Upper lobe of right lung (tissue), 1 donor: ENCODE results near the gene GLIS2. TPM values are rescaled to one million over a fixed set of nuclear protein-coding genes. Genes with fewer than 3 reads are reported as not detected.
"Not testable (repeated sequence)": the region's sequence is repeated elsewhere in the genome, so short reads cannot be mapped to it uniquely, and the experiment has no call there.

ENCODE experiments used
- ATAC-seq: fragments of 200-7000 bp; cut with Tn5 transposase; one replicate; pipeline ENCODE4 v1.9.1; 2020; ENCODE audit warnings: mild to moderate bottlenecking, moderate library complexity
- DNase-seq: peaks from one replicate; pipeline ENCODE4 v3.0.0-alpha.2; 2020
- H3K27ac ChIP-seq: fragments of 200-600 bp; one replicate; pipeline ENCODE4 v1.8.0; 2022
- H3K27me3 ChIP-seq: fragments of 200-600 bp; one replicate; pipeline ENCODE4 v1.8.0; 2022; ENCODE audit warnings: mild to moderate bottlenecking
- H3K36me3 ChIP-seq: fragments of 200-600 bp; one replicate; pipeline ENCODE4 v1.8.0; 2022
- H3K4me1 ChIP-seq: fragments of 200-600 bp; one replicate; pipeline ENCODE4 v1.8.0; 2022
- H3K4me3 ChIP-seq: fragments of 200-600 bp; one replicate; pipeline ENCODE4 v1.8.0; 2022; ENCODE audit warnings: mild to moderate bottlenecking
- H3K9me3 ChIP-seq: fragments of 200-600 bp; one replicate; pipeline ENCODE4 v1.8.0; 2022
- intact Hi-C: fragments of 100-400 bp; cut with DNase I; formaldehyde crosslinking; loops from one replicate; pipeline ENCODE4 v1.11.0; 2022
- total RNA-seq: library from RNA; stranded (reverse); fragmentation: NEBNext Ultra II Directional; extraction: Animal tissue kit (Norgen Biotek cat#: 25700); gene quantifications from one replicate; pipeline ENCODE4 v1.2.1, GENCODE V29; 2021
- TF ChIP-seq, protein P1 (sequence below): fragments of 200-600 bp; IDR thresholded peaks from one replicate; pipeline ENCODE4 v1.8.0; 2022; ENCODE audit warnings: antibody characterized with exemption
- donor health status: DM: no; HTN: yes; CAD: no; lungs with severe emphysema.

GLIS2 gene
- total RNA-seq, 1 donor from 2014 or later, result 34.1 TPM

DNA sequence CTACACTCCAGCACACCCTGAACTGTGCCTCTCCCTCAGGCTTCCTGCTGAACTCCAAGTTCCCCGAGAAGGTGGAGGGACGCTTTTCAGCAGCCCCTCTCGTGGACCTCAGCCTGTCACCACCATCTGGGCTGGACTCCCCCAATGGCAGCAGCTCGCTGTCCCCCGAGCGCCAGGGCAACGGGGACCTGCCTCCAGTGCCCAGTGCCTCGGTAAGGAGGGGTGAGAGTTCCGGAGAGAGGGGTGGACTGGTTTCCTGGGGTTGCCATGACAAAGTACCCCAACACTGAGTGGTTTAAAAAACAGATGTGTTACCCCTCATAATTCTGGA is 17.4 kb downstream of the GLIS2 start:
- intact Hi-C loops, result no loop called here
- no peaks in the 10 kb centered on the region for H3K9me3 ChIP-seq
- DNase-seq (no peak), ATAC-seq (no peak)
- H3K4me3 ChIP-seq, result no peak overlapping the region
- TF ChIP-seq, protein P1, sequence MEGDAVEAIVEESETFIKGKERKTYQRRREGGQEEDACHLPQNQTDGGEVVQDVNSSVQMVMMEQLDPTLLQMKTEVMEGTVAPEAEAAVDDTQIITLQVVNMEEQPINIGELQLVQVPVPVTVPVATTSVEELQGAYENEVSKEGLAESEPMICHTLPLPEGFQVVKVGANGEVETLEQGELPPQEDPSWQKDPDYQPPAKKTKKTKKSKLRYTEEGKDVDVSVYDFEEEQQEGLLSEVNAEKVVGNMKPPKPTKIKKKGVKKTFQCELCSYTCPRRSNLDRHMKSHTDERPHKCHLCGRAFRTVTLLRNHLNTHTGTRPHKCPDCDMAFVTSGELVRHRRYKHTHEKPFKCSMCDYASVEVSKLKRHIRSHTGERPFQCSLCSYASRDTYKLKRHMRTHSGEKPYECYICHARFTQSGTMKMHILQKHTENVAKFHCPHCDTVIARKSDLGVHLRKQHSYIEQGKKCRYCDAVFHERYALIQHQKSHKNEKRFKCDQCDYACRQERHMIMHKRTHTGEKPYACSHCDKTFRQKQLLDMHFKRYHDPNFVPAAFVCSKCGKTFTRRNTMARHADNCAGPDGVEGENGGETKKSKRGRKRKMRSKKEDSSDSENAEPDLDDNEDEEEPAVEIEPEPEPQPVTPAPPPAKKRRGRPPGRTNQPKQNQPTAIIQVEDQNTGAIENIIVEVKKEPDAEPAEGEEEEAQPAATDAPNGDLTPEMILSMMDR, result no peak
- H3K27me3 ChIP-seq, result no peaks in the 10 kb centered on the region
- peaks cover 17% of the 10 kb centered on the region for H3K4me1 ChIP-seq
- peaks cover 37% of the 10 kb centered on the region for H3K36me3 ChIP-seq
- no peak overlapping the region for H3K27ac ChIP-seq

DNA sequence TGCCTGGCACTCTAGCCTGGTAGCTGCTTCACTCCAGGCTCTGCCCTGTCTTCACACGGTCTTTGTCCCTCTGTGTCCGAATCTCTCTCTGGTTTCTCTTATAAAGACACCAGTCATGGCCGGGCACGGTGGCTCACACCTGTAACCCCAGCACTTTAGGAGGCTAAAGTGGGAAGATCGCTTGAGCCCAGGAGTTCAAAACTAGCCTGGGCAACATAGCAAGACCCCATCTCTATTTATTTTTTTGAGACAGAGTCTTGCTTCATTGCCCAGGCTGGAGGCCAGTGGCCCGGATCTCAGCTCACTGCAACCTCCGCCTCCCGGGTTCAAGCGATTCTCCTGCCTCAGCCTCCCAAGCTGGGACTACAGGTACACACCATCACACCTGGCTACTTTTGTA is 17.8 kb downstream of the GLIS2 start:
- H3K9me3 ChIP-seq, H3K27me3 ChIP-seq, DNase-seq, H3K27ac ChIP-seq, intact Hi-C loops, H3K4me3 ChIP-seq, ATAC-seq: not testable (repeated sequence)
- Histone ChIP-seq H3K36me3 (peaks cover 40% of the 10 kb centered on the region), H3K4me1 (peaks cover 12% of the 10 kb centered on the region)

- ATAC-seq (no peak), DNase-seq (peak; percentile 64)
- intact Hi-C loops, result no loop called here
- H3K36me3 ChIP-seq, result peaks cover 52% of the 10 kb centered on the region
- H3K4me1 ChIP-seq, result peaks cover under 1% of the 10 kb centered on the region
- no peaks in the 10 kb centered on the region for H3K27me3 ChIP-seq
- H3K9me3 ChIP-seq, result no peaks in the 10 kb centered on the region
- no peak overlapping the region for H3K4me3 ChIP-seq
- TF ChIP-seq, protein P1, result no peak
- no peak overlapping the region for H3K27ac ChIP-seq
Measured at GRCh38 chr16:4334724-4335495, 19.0 kb downstream of the GLIS2 start.

DNA sequence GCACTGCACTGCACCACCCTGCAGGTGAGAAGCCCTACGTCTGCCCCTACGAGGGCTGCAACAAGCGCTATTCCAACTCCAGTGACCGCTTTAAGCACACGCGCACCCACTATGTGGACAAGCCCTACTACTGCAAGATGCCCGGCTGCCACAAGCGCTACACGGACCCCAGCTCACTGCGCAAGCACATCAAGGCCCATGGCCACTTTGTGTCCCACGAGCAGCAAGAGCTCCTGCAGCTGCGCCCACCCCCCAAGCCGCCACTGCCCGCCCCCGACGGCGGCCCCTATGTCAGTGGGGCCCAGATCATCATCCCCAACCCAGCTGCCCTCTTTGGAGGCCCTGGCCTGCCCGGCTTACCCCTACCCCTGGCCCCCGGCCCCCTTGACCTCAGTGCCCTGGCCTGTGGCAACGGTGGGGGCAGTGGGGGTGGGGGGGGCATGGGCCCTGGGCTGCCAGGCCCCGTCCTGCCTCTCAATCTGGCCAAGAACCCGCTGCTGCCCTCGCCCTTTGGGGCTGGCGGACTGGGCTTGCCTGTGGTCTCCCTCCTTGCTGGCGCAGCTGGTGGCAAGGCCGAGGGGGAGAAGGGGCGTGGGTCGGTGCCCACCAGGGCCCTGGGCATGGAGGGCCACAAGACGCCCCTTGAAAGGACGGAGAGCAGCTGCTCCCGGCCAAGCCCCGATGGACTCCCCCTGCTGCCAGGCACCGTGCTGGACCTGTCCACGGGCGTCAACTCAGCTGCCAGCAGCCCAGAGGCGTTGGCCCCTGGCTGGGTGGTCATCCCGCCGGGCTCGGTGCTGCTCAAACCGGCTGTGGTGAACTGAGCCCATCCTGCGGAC is 21.1 kb downstream of the GLIS2 start:
- Histone ChIP-seq H3K27ac (no peak overlapping the region), H3K4me1 (no peaks in the 10 kb centered on the region), H3K36me3 (peaks cover 64% of the 10 kb centered on the region), H3K9me3 (no peaks in the 10 kb centered on the region), H3K4me3 (no peak overlapping the region), H3K27me3 (no peaks in the 10 kb centered on the region)
- DNase-seq (peak; percentile 64), ATAC-seq (no peak)
- TF ChIP-seq, protein P1, result no peak
- intact Hi-C loops, result no loop called here

GRCh38 chr16:4337540-4338088 is 21.7 kb downstream of the GLIS2 start:
- peaks cover 62% of the 10 kb centered on the region for H3K36me3 ChIP-seq
- H3K4me3 ChIP-seq, result no peak overlapping the region
- no peak for DNase-seq
- no peaks in the 10 kb centered on the region for H3K27me3 ChIP-seq
- intact Hi-C loops, result no loop called here
- H3K27ac ChIP-seq, result no peak overlapping the region
- no peaks in the 10 kb centered on the region for H3K9me3 ChIP-seq
- peaks cover under 1% of the 10 kb centered on the region for H3K4me1 ChIP-seq
- TF ChIP-seq, protein P1, result no peak
- ATAC-seq, result no peak

DNA sequence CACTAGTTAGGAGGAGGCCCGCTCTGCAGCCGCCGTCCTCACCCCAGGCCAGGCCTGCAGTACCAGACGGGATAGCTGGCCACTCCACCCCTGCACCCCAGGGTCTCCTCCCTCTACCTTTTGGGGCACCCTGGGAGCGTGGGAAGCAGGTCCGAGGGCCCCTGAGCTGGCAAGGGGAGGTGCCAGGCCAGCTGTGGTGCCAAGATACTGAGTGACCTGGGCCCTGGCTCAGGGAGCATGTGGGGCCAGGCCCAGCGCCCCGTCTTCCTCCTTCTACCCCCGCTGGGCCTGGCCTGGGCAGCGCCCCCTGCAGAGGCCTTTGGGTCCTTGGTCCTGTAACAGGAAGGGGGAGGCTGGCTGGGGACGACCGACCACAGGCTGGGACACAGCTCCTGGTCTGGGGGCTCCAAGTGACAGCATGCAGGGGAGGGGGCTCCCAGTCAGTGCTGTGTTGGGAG is 22.3 kb downstream of the GLIS2 start:
- no peak for ATAC-seq
- intact Hi-C loops, result no loop called here
- peaks cover 59% of the 10 kb centered on the region for H3K36me3 ChIP-seq
- no peak overlapping the region for H3K4me3 ChIP-seq
- TF ChIP-seq, protein P1, result no peak
- no peaks in the 10 kb centered on the region for H3K9me3 ChIP-seq
- no peak overlapping the region for H3K27ac ChIP-seq
- no peaks in the 10 kb centered on the region for H3K27me3 ChIP-seq
- peaks cover 6% of the 10 kb centered on the region for H3K4me1 ChIP-seq
- DNase-seq, result peak; percentile 60
